ENCODE measurements around the gene CWC27.

CWC27 gene

GRCh38 chr5:64942460-64942859 lies 173.7 kb downstream of the CWC27 start:
- ATAC-seq (no peak), DNase-seq (no peak)
- Mint-ChIP-seq H3K27ac (no peak overlapping the region), H3K4me3 (no peak overlapping the region), H3K27me3 (no peaks in the 10 kb centered on the region), H3K4me1 (no peaks in the 10 kb centered on the region), H3K36me3 (ENCODE audit: low read depth) (peaks cover 5% of the 10 kb centered on the region), H3K9me3 (peaks cover under 1% of the 10 kb centered on the region)

GRCh38 chr5:64944868-64945267 lies 176.1 kb downstream of the CWC27 start:
- H3K36me3 Mint-ChIP-seq (ENCODE audit: low read depth), result no peaks in the 10 kb centered on the region
- no peak overlapping the region for H3K27ac Mint-ChIP-seq
- no peaks in the 10 kb centered on the region for H3K4me1 Mint-ChIP-seq
- no peaks in the 10 kb centered on the region for H3K27me3 Mint-ChIP-seq
- H3K4me3 Mint-ChIP-seq, result no peak overlapping the region
- ATAC-seq (no peak), DNase-seq (no peak)
- no peaks in the 10 kb centered on the region for H3K9me3 Mint-ChIP-seq

- no peak overlapping the region for H3K27ac Mint-ChIP-seq
- H3K27me3 Mint-ChIP-seq, result no peaks in the 10 kb centered on the region
- DNase-seq, result no peak
- H3K4me1 Mint-ChIP-seq, result no peaks in the 10 kb centered on the region
- ATAC-seq, result no peak
- no peaks in the 10 kb centered on the region for H3K9me3 Mint-ChIP-seq
- no peak overlapping the region for H3K4me3 Mint-ChIP-seq
- H3K36me3 Mint-ChIP-seq (ENCODE audit: low read depth), result peaks cover 2% of the 10 kb centered on the region
Observed at GRCh38 chr5:64947031-64947430, 178.3 kb downstream of the CWC27 start.

- DNase-seq (no peak), ATAC-seq (no peak)
- H3K27me3 Mint-ChIP-seq, result no peaks in the 10 kb centered on the region
- no peaks in the 10 kb centered on the region for H3K4me1 Mint-ChIP-seq
- H3K36me3 Mint-ChIP-seq (ENCODE audit: low read depth), result peaks cover 2% of the 10 kb centered on the region
- H3K4me3 Mint-ChIP-seq, result no peak overlapping the region
- H3K9me3 Mint-ChIP-seq, result no peaks in the 10 kb centered on the region
- H3K27ac Mint-ChIP-seq, result no peak overlapping the region
Observed at GRCh38 chr5:64947801-64948200, 179.1 kb downstream of the CWC27 start.

- no peak overlapping the region for H3K27ac Mint-ChIP-seq
- H3K9me3 Mint-ChIP-seq, result no peaks in the 10 kb centered on the region
- ATAC-seq, result no peak
- H3K4me3 Mint-ChIP-seq, result no peak overlapping the region
- H3K36me3 Mint-ChIP-seq (ENCODE audit: low read depth), result peaks cover 2% of the 10 kb centered on the region
- no peaks in the 10 kb centered on the region for H3K27me3 Mint-ChIP-seq
- DNase-seq, result no peak
- no peaks in the 10 kb centered on the region for H3K4me1 Mint-ChIP-seq
Observed at GRCh38 chr5:64949331-64949730, 180.6 kb downstream of the CWC27 start.

- H3K4me1 Mint-ChIP-seq, result no peaks in the 10 kb centered on the region
- H3K27ac Mint-ChIP-seq, result no peak overlapping the region
- DNase-seq (no peak), ATAC-seq (no peak)
- H3K4me3 Mint-ChIP-seq, result no peak overlapping the region
- no peaks in the 10 kb centered on the region for H3K27me3 Mint-ChIP-seq
- H3K9me3 Mint-ChIP-seq, result no peaks in the 10 kb centered on the region
- H3K36me3 Mint-ChIP-seq (ENCODE audit: low read depth), result peaks cover 2% of the 10 kb centered on the region
Observed at GRCh38 chr5:64952951-64953673, 184.4 kb downstream of the CWC27 start.

- peaks cover 2% of the 10 kb centered on the region for H3K36me3 Mint-ChIP-seq (ENCODE audit: low read depth)
- DNase-seq (no peak), ATAC-seq (peak; percentile 52)
- H3K9me3 Mint-ChIP-seq, result no peaks in the 10 kb centered on the region
- H3K4me1 Mint-ChIP-seq, result no peaks in the 10 kb centered on the region
- H3K27me3 Mint-ChIP-seq, result no peaks in the 10 kb centered on the region
- H3K27ac Mint-ChIP-seq, result no peak overlapping the region
- H3K4me3 Mint-ChIP-seq, result no peak overlapping the region
Observed at GRCh38 chr5:64954518-64954917, 185.8 kb downstream of the CWC27 start.

DNA sequence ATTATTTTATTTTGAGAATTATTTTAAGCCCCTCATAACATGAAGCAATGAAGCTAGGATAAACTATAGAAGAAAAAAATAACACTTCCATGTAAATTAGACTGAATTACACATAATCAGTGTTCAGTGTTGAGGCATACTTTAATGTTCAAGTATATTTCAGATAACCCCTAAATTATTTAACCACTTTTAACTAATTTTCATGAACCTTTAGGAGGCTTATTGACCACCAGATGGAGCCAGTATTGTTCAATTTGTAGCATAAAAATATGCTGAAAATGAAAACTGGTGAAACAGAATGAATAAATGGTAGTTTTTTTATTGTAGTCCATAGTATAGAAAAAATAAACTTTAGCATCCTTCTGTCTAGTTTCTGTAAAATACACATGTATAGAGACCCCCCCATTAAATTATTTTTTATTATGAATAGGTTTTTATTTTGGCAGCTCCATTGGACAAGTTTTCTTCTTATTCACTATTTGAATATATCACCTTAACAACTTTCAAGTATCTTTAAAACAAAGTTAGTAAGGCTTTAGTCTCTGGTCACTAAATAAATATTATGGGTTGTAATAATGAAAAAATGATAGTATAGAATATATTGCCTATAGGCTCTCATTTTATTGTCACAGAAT lies 190.1 kb downstream of the CWC27 start:
- no peaks in the 10 kb centered on the region for H3K4me1 Mint-ChIP-seq
- no peak overlapping the region for H3K4me3 Mint-ChIP-seq
- H3K27ac Mint-ChIP-seq, result no peak overlapping the region
- H3K36me3 Mint-ChIP-seq (ENCODE audit: low read depth), result peaks cover 9% of the 10 kb centered on the region
- DNase-seq (no peak), ATAC-seq (no peak)
- H3K9me3 Mint-ChIP-seq, result peaks cover 11% of the 10 kb centered on the region
- no peaks in the 10 kb centered on the region for H3K27me3 Mint-ChIP-seq

- Mint-ChIP-seq H3K27ac (no peak overlapping the region), H3K27me3 (no peaks in the 10 kb centered on the region), H3K4me1 (no peaks in the 10 kb centered on the region), H3K9me3 (peaks cover 11% of the 10 kb centered on the region), H3K36me3 (ENCODE audit: low read depth) (peaks cover 9% of the 10 kb centered on the region), H3K4me3 (no peak overlapping the region)
- DNase-seq (no peak), ATAC-seq (no peak)
Observed at GRCh38 chr5:64963278-64963677, 194.5 kb downstream of the CWC27 start.

DNA sequence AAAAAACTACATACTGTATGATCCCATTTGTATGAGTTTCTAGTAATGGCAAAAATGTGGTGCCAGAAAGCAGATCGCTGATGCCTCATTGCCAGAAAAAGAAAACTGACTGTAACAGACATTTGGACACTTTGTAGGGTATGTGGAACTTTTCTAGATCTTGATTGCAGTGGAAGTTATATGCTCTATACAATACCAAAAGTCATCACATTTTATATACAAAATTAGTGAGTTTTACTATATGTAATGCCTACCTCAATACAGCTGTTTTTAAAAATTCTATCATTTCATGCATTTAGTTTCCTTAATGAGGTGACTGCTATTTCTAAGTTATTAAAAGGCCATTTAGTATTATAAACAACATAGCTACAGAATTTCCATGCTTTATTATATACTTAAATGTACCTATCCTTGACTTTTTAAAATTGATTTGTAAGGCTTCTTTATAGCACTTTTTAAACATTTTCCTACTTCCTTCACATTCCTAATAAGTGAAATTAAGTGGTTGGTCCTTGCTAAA lies 199.9 kb downstream of the CWC27 start:
- DNase-seq (no peak), ATAC-seq (no peak)
- Mint-ChIP-seq H3K27ac (no peak overlapping the region), H3K36me3 (ENCODE audit: low read depth) (peaks cover 13% of the 10 kb centered on the region), H3K4me3 (no peak overlapping the region), H3K4me1 (no peaks in the 10 kb centered on the region), H3K27me3 (no peaks in the 10 kb centered on the region), H3K9me3 (peaks cover 4% of the 10 kb centered on the region)

DNA sequence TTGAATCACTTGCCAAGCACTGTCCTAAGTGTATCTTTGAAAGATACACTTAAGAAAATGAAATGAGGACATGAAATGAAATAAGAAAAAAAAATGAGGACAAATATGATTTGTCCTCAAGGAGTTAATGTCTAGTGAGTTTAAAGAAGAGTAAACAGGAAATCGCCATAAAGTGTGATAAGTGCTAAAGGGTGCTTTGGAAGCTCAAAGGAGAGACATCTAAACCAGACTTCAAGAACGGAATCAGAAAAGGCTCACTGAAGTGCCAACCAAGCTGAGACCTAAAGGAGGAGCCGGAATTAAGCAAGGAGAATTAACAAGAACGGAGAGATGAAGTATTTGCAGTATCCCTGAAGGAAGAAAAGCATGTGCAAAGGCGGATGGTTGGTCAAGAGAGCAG lies 200.8 kb downstream of the CWC27 start:
- H3K27ac Mint-ChIP-seq, result no peak overlapping the region
- no peaks in the 10 kb centered on the region for H3K4me1 Mint-ChIP-seq
- H3K27me3 Mint-ChIP-seq, result no peaks in the 10 kb centered on the region
- DNase-seq (no peak), ATAC-seq (no peak)
- peaks cover 4% of the 10 kb centered on the region for H3K9me3 Mint-ChIP-seq
- H3K4me3 Mint-ChIP-seq, result no peak overlapping the region
- H3K36me3 Mint-ChIP-seq (ENCODE audit: low read depth), result peaks cover 19% of the 10 kb centered on the region

DNA sequence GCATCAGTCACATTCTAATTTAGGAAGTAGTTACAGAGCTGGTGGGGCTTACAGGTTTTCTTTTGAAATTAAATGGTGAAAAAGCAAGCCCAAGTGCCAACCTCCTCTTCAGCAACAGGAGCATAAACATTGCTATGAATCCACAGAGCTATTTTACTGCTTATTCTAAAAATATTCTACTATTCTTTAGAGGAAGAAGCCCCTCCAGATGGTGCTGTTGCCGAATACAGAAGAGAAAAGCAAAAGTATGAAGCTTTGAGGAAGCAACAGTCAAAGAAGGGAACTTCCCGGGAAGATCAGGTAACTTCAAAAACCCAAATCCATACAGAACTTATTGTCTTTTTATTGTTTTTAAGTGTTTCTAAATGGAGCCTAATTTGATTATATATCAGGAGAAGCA lies 202.8 kb downstream of the CWC27 start:
- no peaks in the 10 kb centered on the region for H3K4me1 Mint-ChIP-seq
- peaks cover 4% of the 10 kb centered on the region for H3K9me3 Mint-ChIP-seq
- peaks cover 19% of the 10 kb centered on the region for H3K36me3 Mint-ChIP-seq (ENCODE audit: low read depth)
- DNase-seq, result no peak
- no peak overlapping the region for H3K27ac Mint-ChIP-seq
- ATAC-seq, result no peak
- H3K4me3 Mint-ChIP-seq, result no peak overlapping the region
- no peaks in the 10 kb centered on the region for H3K27me3 Mint-ChIP-seq

DNA sequence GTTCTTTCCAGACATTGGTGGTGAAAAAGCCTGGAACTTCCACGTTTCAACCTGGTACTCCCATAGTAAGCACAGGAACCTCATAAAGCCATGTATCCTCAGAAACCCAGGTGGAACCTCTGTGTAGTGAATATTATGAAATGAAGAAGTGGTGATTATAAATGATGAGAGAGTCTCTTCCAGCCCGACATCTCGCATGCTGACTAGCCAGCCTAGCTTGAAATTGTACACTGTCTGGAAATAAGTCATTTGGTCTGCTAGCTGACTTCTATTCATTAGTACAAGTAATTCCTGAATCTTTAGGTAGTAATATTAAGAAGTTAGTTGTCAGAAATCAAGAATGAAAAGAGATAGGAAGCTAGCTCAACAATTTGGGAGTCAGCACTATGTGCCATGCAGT lies 203.3 kb downstream of the CWC27 start:
- no peak for ATAC-seq
- peaks cover 22% of the 10 kb centered on the region for H3K36me3 Mint-ChIP-seq (ENCODE audit: low read depth)
- DNase-seq, result no peak
- peaks cover 4% of the 10 kb centered on the region for H3K9me3 Mint-ChIP-seq
- no peaks in the 10 kb centered on the region for H3K27me3 Mint-ChIP-seq
- no peak overlapping the region for H3K4me3 Mint-ChIP-seq
- H3K4me1 Mint-ChIP-seq, result no peaks in the 10 kb centered on the region
- H3K27ac Mint-ChIP-seq, result no peak overlapping the region

GRCh38 chr5:64972591-64972990 lies 203.9 kb downstream of the CWC27 start:
- Mint-ChIP-seq H3K27me3 (no peaks in the 10 kb centered on the region), H3K4me3 (no peak overlapping the region), H3K27ac (no peak overlapping the region), H3K36me3 (ENCODE audit: low read depth) (peaks cover 22% of the 10 kb centered on the region), H3K4me1 (no peaks in the 10 kb centered on the region), H3K9me3 (peaks cover 4% of the 10 kb centered on the region)
- ATAC-seq (no peak), DNase-seq (no peak)

DNA sequence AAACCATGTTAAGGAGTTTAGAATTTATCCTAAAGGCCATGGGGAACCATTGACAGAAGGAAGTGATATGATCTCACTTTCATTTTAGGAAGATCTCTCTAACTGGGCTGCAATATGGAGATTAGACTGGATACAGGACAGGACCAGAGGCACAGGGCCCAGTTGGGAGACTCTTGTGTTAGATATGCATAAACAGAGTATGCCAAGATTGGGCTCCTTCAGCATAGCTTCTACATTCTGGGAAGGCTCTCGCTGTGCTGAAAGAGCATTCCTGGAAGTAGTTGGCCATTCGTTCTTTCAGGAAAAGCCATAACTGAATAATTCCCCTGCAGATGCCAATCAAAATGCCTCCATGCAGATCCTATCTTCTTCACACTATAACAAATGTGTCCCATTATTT lies 204.5 kb downstream of the CWC27 start:
- peaks cover 26% of the 10 kb centered on the region for H3K36me3 Mint-ChIP-seq (ENCODE audit: low read depth)
- H3K9me3 Mint-ChIP-seq, result peaks cover 4% of the 10 kb centered on the region
- no peak for ATAC-seq

More for the DNA sequence above, 204.5 kb downstream of the CWC27 start:
- H3K27ac Mint-ChIP-seq, result no peak overlapping the region
- DNase-seq, result no peak
- H3K27me3 Mint-ChIP-seq, result no peaks in the 10 kb centered on the region
- peaks cover 3% of the 10 kb centered on the region for H3K4me1 Mint-ChIP-seq
- no peak overlapping the region for H3K4me3 Mint-ChIP-seq
